CD4-positive, alpha-beta T cell (primary cell): ENCODE data around the gene LINGO4. TPM values are rescaled to one million over a fixed set of nuclear protein-coding genes. Genes with fewer than 3 reads are reported as not detected.

Source experiments
- ATAC-seq: fragments of 200-7000 bp; cut with Tn5 transposase; one replicate; pipeline ENCODE4 v1.10.0; 2022; ENCODE audit warnings: mild to moderate bottlenecking; ENCODE audit not compliant: poor library complexity
- CTCF ChIA-PET: fragments of 350-600 bp; sonication (Branson Sonifier 250); formaldehyde crosslinking; loops from one replicate; lab custom pipeline; 2021; ENCODE audit warnings: antibody characterized with exemption, inconsistent platforms; lab: Charles Lee
- POLR2A ChIA-PET: fragments of 350-600 bp; sonication (Branson Sonifier 250); formaldehyde crosslinking; loops from one replicate; lab custom pipeline; 2021; ENCODE audit warnings: antibody characterized with exemption, inconsistent platforms; lab: Charles Lee
- DNase-seq, 14 experiments: peaks; one replicate each; pipeline ENCODE4 v3.0.0-alpha.2; 2013 to 2020; ENCODE audit warnings: mixed read lengths in 2 of 14
- H3K27ac ChIP-seq, 2 donors: one replicate each; pipeline versions ENCODE4 v1.5.1 to v1.7.0; 2013; ENCODE audit warnings: low read length in 2 of 2, low read depth in 1 of 2, mild to moderate bottlenecking in 1 of 2
- H3K27me3 ChIP-seq, 2 experiments: 1 replicate in 1 of 2; 2 replicates in 1 of 2; pipeline versions ENCODE4 v1.6.1 to v1.7.0; 2013; ENCODE audit warnings: low read length in 2 of 2, control low read depth in 1 of 2, mild to moderate bottlenecking in 1 of 2, moderate library complexity in 1 of 2; ENCODE audit not compliant: insufficient read depth in 2 of 2, control insufficient read depth in 1 of 2
- H3K36me3 ChIP-seq: one replicate; pipeline ENCODE4 v1.6.1; 2013; ENCODE audit warnings: low read length, control low read depth; ENCODE audit not compliant: insufficient read depth
- H3K4me1 ChIP-seq: one replicate; pipeline ENCODE4 v1.6.1; 2013; ENCODE audit warnings: low read length, control low read depth; ENCODE audit not compliant: insufficient read depth
- H3K4me3 ChIP-seq: one replicate; pipeline ENCODE4 v1.5.1; 2013; ENCODE audit warnings: mild to moderate bottlenecking, low read length, moderate library complexity
- H3K9me3 ChIP-seq, 2 experiments: 1 replicate in 1 of 2; 2 replicates in 1 of 2; pipeline versions ENCODE4 v1.6.1 to v1.7.0; 2013; ENCODE audit warnings: low read length in 2 of 2, mild to moderate bottlenecking in 2 of 2, control low read depth in 1 of 2, moderate library complexity in 1 of 2; ENCODE audit not compliant: control insufficient read depth in 1 of 2, insufficient read depth in 1 of 2
- H3K27ac Mint-ChIP-seq: one replicate; pipeline ENCODE4 v1.8.0; 2020; ENCODE audit warnings: mixed read lengths
- H3K27me3 Mint-ChIP-seq: one replicate; pipeline ENCODE4 v1.8.0; 2021; ENCODE audit warnings: mixed read lengths
- H3K36me3 Mint-ChIP-seq: one replicate; pipeline ENCODE4 v1.8.0; 2021; ENCODE audit warnings: low read depth, mixed read lengths
- H3K4me1 Mint-ChIP-seq: one replicate; pipeline ENCODE4 v1.8.0; 2021; ENCODE audit warnings: low read depth, mixed read lengths
- H3K4me3 Mint-ChIP-seq: one replicate; pipeline ENCODE4 v1.8.0; 2020; ENCODE audit warnings: mild to moderate bottlenecking, mixed read lengths
- H3K9me3 Mint-ChIP-seq: one replicate; pipeline ENCODE4 v1.8.0; 2020; ENCODE audit warnings: mixed read lengths
- CTCF ChIP-seq: fragments of 200-600 bp; IDR thresholded peaks from one replicate; pipeline ENCODE4 v1.8.0; 2022; ENCODE audit warnings: antibody characterized with exemption, mild to moderate bottlenecking
- intact Hi-C, 2 experiments: fragments of 100-400 bp; cut with DNase I in 1 of 2; cut with micrococcal nuclease in 1 of 2; formaldehyde crosslinking; loops; one replicate each; pipeline versions ENCODE4 v1.15.1 to v1.9.0; 2023 to 2025; cut with DNase I, micrococcal nuclease
- total RNA-seq, 174 experiments: library from RNA in 2 of 174; stranded (reverse) in 2 of 174; gene quantifications; one replicate each; pipeline ENCODE4 v1.2.3 and lab custom pipeline; 2021 to 2026

The LINGO4 gene
- total RNA-seq, 2 experiments from 2014 or later = 0.06 to 0.16 TPM

DNA sequence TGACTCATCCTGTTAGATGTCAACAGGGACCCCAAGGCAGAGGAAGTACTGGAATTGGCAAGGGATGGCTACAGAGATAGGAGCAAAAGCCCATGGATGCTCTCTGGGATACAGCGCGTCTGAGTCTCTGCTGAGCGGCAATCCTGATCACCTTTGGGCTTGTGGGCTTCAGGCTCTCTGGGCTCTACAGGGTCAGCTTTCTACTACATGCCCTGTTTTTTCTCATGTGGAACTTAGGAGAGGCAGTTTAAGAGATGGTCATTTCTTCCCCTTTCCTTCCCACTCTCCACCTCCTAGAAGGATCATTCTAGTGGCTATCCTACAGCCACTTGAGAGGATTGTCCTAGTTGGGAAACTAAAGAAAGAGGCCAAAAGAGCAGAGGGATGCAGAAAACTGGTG, 1.3 kb downstream of the LINGO4 start:
- TF ChIP-seq CTCF = no peak
- Mint-ChIP-seq H3K4me3 (no peak overlapping the region), H3K9me3 (no peaks in the 10 kb centered on the region), H3K36me3 (no peaks in the 10 kb centered on the region), H3K27me3 (no peaks in the 10 kb centered on the region), H3K27ac (no peak overlapping the region), H3K4me1 (peaks cover 10% of the 10 kb centered on the region)
- ATAC-seq (no peak), DNase-seq (no peak)
- H3K27me3 ChIP-seq = no peaks in the 10 kb centered on the region
- no peak overlapping the region for H3K27ac ChIP-seq
- intact Hi-C loops = no loop called here
- POLR2A ChIA-PET = interaction anchor here (0.7 kb wide), 1 partner anchor 25 kb away, joined by 3 read pairs; no protein-coding TSS in a partner anchor
- no peaks in the 10 kb centered on the region for H3K9me3 ChIP-seq
- H3K4me3 ChIP-seq = no peak overlapping the region
- H3K36me3 ChIP-seq = peaks cover 3% of the 10 kb centered on the region
- H3K4me1 ChIP-seq = peaks cover 26% of the 10 kb centered on the region
- CTCF ChIA-PET = no interaction called here

- Mint-ChIP-seq H3K27ac (no peak overlapping the region), H3K36me3 (no peaks in the 10 kb centered on the region), H3K4me1 (peaks cover 10% of the 10 kb centered on the region), H3K4me3 (no peak overlapping the region), H3K27me3 (no peaks in the 10 kb centered on the region), H3K9me3 (no peaks in the 10 kb centered on the region)
- peaks cover 26% of the 10 kb centered on the region for H3K4me1 ChIP-seq
- H3K9me3 ChIP-seq = no peaks in the 10 kb centered on the region
- intact Hi-C loops = no loop called here
- POLR2A ChIA-PET = interaction anchor here (0.7 kb wide), 1 partner anchor 25 kb away, joined by 3 read pairs; no protein-coding TSS in a partner anchor
- ATAC-seq = no peak
- DNase-seq = no peak
- TF ChIP-seq CTCF = no peak
- H3K4me3 ChIP-seq = no peak overlapping the region
- no peak overlapping the region for H3K27ac ChIP-seq
- H3K36me3 ChIP-seq = peaks cover 3% of the 10 kb centered on the region
- no peaks in the 10 kb centered on the region for H3K27me3 ChIP-seq
- CTCF ChIA-PET = no interaction called here
Observed at GRCh38 chr1:151803164-151803563, 2.1 kb downstream of the LINGO4 start.

- H3K27ac ChIP-seq = no peak overlapping the region
- no peaks in the 10 kb centered on the region for H3K27me3 Mint-ChIP-seq
- no peak overlapping the region for H3K27ac Mint-ChIP-seq
- H3K4me3 Mint-ChIP-seq = no peak overlapping the region
- no peak overlapping the region for H3K4me3 ChIP-seq
- no peaks in the 10 kb centered on the region for H3K36me3 Mint-ChIP-seq
- H3K4me1 ChIP-seq = peaks cover 26% of the 10 kb centered on the region
- no peaks in the 10 kb centered on the region for H3K27me3 ChIP-seq
- no peak for TF ChIP-seq CTCF
- no peaks in the 10 kb centered on the region for H3K9me3 ChIP-seq
- ChIA-PET POLR2A (interaction anchor here (1.3 kb wide), 1 partner anchor 12 kb away, joined by 5 read pairs; the partner anchor contains the start of gene TDRKH), CTCF (no interaction called here)
- ATAC-seq (no peak), DNase-seq (no peak)
- H3K9me3 Mint-ChIP-seq = no peaks in the 10 kb centered on the region
- intact Hi-C loops = no loop called here
- peaks cover under 1% of the 10 kb centered on the region for H3K36me3 ChIP-seq
- H3K4me1 Mint-ChIP-seq = peaks cover 10% of the 10 kb centered on the region
Observed at GRCh38 chr1:151802372-151802771, 2.8 kb downstream of the LINGO4 start.
